Right atrium auricular region (tissue), 2 donors: Measurements from ENCODE around the gene SLC8A1. TPM values are rescaled to one million over a fixed set of nuclear protein-coding genes. Genes with fewer than 3 reads are reported as not detected.

ENCODE experiments used
- DNase-seq: peaks from one replicate; pipeline ENCODE4 v3.0.0-alpha.2; 2019; ENCODE audit warnings: low spot score
- H3K27ac ChIP-seq, 2 donors: fragments of 200-600 bp; sonication (generic); 1 replicate in 1 of 2; 2 replicates in 1 of 2; pipeline ENCODE4 v1.5.1; 2016 to 2019
- H3K27me3 ChIP-seq, 2 donors: fragments of 200-600 bp; sonication (generic); one replicate each; pipeline versions ENCODE4 v1.5.1 to v1.6.0; 2017 to 2019
- H3K36me3 ChIP-seq: fragments of 200-600 bp; sonication (generic); one replicate; pipeline ENCODE4 v1.5.1; 2016
- H3K4me1 ChIP-seq, 2 donors: fragments of 200-600 bp; sonication (generic); one replicate each; pipeline versions ENCODE4 v1.5.1 to v1.6.0; 2017 to 2019
- H3K4me3 ChIP-seq, 2 donors: fragments of 200-600 bp; sonication (generic); 1 replicate in 1 of 2; 2 replicates in 1 of 2; pipeline ENCODE4 v1.5.1; 2017 to 2019; ENCODE audit warnings: mild to moderate bottlenecking in 1 of 2, moderate library complexity in 1 of 2
- H3K9me3 ChIP-seq, 2 donors: fragments of 200-600 bp; sonication (generic); one replicate each; pipeline ENCODE4 v1.5.1; 2019
- total RNA-seq, 2 donors: library from RNA; depleted of rRNA; stranded (reverse); fragments of >200 nt; gene quantifications; one replicate each; pipeline ENCODE4 v1.1.0, GENCODE V29; 2016
- TF ChIP-seq, protein P1 (sequence below), 2 donors: fragments of 200-600 bp; sonication (generic); IDR thresholded peaks; one replicate each; pipeline ENCODE4 v1.5.1; 2019; ENCODE audit warnings: antibody characterized with exemption in 2 of 2

The SLC8A1 gene
- total RNA-seq, 2 donors from 2014 or later: 493 to 738 TPM

DNA sequence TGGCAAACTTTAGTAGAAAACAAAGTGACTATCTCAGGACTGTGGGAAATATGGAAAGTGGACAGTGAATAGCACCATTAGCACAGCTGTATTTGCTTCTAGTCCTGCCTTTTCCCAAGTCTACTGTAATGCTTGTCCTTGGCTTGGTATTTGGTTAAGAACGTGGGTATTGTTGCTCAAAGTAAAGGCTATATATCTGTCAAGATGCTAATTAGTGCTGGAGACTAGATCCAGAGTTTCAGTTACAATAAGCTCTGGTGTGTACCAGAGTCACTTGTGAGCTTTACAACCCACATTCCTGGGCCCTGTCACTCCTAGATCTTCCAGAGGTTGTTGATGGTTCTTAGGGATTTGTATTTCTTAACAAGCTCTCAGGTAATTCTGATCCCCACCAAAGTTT lies 313.6 kb downstream of the SLC8A1 start:
- Histone ChIP-seq H3K27me3 (no peaks in the 10 kb centered on the region), H3K4me1 (no peaks in the 10 kb centered on the region), H3K36me3 (peaks cover 38% of the 10 kb centered on the region), H3K4me3 (no peak overlapping the region), H3K9me3 (no peaks in the 10 kb centered on the region), H3K27ac (no peak overlapping the region)
- TF ChIP-seq, protein P1, sequence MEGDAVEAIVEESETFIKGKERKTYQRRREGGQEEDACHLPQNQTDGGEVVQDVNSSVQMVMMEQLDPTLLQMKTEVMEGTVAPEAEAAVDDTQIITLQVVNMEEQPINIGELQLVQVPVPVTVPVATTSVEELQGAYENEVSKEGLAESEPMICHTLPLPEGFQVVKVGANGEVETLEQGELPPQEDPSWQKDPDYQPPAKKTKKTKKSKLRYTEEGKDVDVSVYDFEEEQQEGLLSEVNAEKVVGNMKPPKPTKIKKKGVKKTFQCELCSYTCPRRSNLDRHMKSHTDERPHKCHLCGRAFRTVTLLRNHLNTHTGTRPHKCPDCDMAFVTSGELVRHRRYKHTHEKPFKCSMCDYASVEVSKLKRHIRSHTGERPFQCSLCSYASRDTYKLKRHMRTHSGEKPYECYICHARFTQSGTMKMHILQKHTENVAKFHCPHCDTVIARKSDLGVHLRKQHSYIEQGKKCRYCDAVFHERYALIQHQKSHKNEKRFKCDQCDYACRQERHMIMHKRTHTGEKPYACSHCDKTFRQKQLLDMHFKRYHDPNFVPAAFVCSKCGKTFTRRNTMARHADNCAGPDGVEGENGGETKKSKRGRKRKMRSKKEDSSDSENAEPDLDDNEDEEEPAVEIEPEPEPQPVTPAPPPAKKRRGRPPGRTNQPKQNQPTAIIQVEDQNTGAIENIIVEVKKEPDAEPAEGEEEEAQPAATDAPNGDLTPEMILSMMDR (IDR thresholded peaks at IDR 0.05): no peak
- DNase-seq: no peak

GRCh38 chr2:40131081-40131704 lies 320.7 kb downstream of the SLC8A1 start:
- DNase-seq: no peak
- Histone ChIP-seq H3K4me1 (peaks cover 0 to 35% of the 10 kb centered on the region in 2 donors), H3K36me3 (no peaks in the 10 kb centered on the region), H3K4me3 (no peak overlapping the region), H3K27me3 (no peaks in the 10 kb centered on the region), H3K9me3 (no peaks in the 10 kb centered on the region), H3K27ac (peak overlapping the region; percentile 75 to 76)
- TF ChIP-seq, protein P1 (IDR thresholded peaks at IDR 0.05): no peak

- Histone ChIP-seq H3K27me3 (no peaks in the 10 kb centered on the region), H3K9me3 (no peaks in the 10 kb centered on the region), H3K4me3 (no peak overlapping the region), H3K36me3 (no peaks in the 10 kb centered on the region), H3K4me1 (peaks cover 0 to 35% of the 10 kb centered on the region in 2 donors), H3K27ac (peak overlapping the region; percentile 75 to 76)
- TF ChIP-seq, protein P1 (IDR thresholded peaks at IDR 0.05): no peak
- no peak for DNase-seq
These were observed 321.5 kb downstream of the SLC8A1 start for GRCh38 chr2:40130251-40130994.

DNA sequence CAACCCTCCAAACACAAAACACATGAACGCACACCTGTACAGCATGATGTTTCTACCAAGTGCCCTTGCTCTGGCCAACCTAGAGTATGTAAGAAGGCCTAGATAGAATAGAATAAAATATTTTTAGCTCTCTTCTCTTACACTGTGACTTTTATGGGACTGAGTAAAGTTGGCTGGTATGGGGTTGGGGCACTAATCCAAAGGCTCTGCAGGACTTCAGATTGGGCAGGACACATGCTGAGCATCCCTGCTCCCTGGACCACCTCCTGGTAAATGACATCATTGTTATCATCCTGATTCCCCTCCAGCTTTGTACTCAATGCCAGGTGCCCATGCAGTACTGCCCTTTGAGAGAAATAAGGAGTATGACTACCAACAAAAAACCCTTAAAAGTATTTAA lies 322.2 kb downstream of the SLC8A1 start:
- no peaks in the 10 kb centered on the region for H3K27me3 ChIP-seq
- H3K27ac ChIP-seq: peak overlapping the region; percentile 75 to 76
- no peak overlapping the region for H3K4me3 ChIP-seq
- DNase-seq: no peak
- H3K36me3 ChIP-seq: no peaks in the 10 kb centered on the region
- H3K4me1 ChIP-seq: peaks cover 0 to 35% of the 10 kb centered on the region in 2 donors
- no peaks in the 10 kb centered on the region for H3K9me3 ChIP-seq
- TF ChIP-seq, protein P1 (IDR thresholded peaks at IDR 0.05): no peak

- no peaks in the 10 kb centered on the region for H3K9me3 ChIP-seq
- H3K4me1 ChIP-seq: peaks cover 0 to 41% of the 10 kb centered on the region in 2 donors
- DNase-seq: no peak
- H3K27ac ChIP-seq: peak overlapping the region; percentile 11 to 75
- no peaks in the 10 kb centered on the region for H3K27me3 ChIP-seq
- TF ChIP-seq, protein P1 (IDR thresholded peaks at IDR 0.05): no peak
- H3K36me3 ChIP-seq: no peaks in the 10 kb centered on the region
- H3K4me3 ChIP-seq: no peak overlapping the region
These were observed 323.1 kb downstream of the SLC8A1 start for GRCh38 chr2:40128796-40129195.
